Activated T-cell treated with anti-CD3 and anti-CD28 coated beads, Interleukin-2, amount 50 U/mL, for 24 hours (primary cell): ENCODE measurements around the gene CYTH3.
"Not testable (repeated sequence)": the region's sequence is repeated elsewhere in the genome, so short reads cannot be mapped to it uniquely, and the experiment has no call there.

Experiments used
- DNase-seq: peaks from one replicate; pipeline ENCODE4 v3.0.0-alpha.2; 2020
- H3K27ac Mint-ChIP-seq: 2 replicates; pipeline ENCODE4 v1.8.0; 2020; ENCODE audit warnings: mild to moderate bottlenecking, mixed read lengths
- H3K27me3 Mint-ChIP-seq: 2 replicates; pipeline ENCODE4 v1.8.0; 2020; ENCODE audit warnings: mixed read lengths
- H3K36me3 Mint-ChIP-seq: 2 replicates; pipeline ENCODE4 v1.8.0; 2020; ENCODE audit warnings: low read depth, mixed read lengths
- H3K4me1 Mint-ChIP-seq: 2 replicates; pipeline ENCODE4 v1.8.0; 2020; ENCODE audit warnings: low read depth, mixed read lengths
- H3K4me3 Mint-ChIP-seq: 2 replicates; pipeline ENCODE4 v1.8.0; 2020; ENCODE audit warnings: mild to moderate bottlenecking, moderate library complexity, mixed read lengths
- H3K9me3 Mint-ChIP-seq: 2 replicates; pipeline ENCODE4 v1.8.0; 2020; ENCODE audit warnings: mixed read lengths

Gene CYTH3

DNA sequence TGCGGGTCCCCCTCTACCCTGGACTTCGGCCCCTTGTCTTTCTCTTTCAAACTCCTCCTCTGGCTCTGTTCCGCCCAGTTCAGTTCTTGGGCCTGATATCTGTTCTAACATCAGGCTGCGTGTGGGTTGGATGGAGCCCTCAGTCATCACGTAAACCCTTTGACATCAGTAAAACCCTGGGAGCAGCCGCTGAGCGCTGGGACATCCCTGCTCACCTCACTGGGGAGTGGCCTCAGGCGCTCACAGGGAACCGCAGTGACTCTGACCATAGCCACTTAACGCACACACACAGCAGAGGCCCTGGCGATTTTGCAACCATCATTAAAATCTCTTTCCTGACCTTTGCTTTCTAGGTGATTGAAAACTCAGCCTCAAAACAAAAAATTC, 113.3 kb downstream of the CYTH3 start:
- no peaks in the 10 kb centered on the region for H3K27me3 Mint-ChIP-seq
- H3K4me3 Mint-ChIP-seq = no peak overlapping the region
- H3K36me3 Mint-ChIP-seq = peaks cover 71% of the 10 kb centered on the region
- peaks cover 2% of the 10 kb centered on the region for H3K4me1 Mint-ChIP-seq
- H3K27ac Mint-ChIP-seq = peak overlapping the region; percentile 26
- no peak for DNase-seq
- H3K9me3 Mint-ChIP-seq = no peaks in the 10 kb centered on the region

DNA sequence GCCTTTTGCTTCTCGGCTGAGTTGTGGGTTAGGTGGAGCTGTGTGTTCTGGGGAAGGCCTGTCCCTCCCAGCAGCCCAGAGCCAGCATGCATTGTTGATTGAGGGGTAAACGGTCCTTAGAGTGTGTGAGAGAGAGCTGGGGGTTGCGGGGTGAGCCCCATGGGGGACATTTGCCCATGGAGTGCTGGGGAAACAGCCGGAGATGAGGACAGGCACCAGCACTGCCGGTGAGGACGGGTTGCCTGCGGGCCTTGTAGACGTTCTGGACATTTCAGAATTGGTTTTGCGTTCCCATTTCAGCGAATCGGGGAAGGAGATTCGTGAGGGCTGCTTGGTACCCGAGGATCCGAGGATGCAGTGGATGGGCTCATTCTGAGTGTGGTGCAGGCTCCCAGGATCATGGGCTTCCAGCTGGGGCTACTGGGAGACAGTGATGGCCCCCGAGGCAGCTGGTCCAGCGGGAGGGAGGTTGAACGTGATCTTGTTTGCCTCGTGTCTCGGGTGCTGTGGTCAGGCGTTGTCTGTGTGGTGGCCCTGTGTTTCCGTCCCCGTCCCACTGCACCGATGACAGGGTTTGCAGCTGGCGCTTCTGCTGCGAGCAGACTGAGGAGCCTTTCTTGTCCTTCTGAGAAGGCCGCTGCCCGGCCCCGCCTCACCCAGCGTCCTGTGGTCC, 113.9 kb downstream of the CYTH3 start:
- no peak for DNase-seq
- Mint-ChIP-seq H3K9me3 (no peaks in the 10 kb centered on the region), H3K4me3 (no peak overlapping the region), H3K27me3 (no peaks in the 10 kb centered on the region), H3K36me3 (peaks cover 71% of the 10 kb centered on the region), H3K4me1 (peaks cover 2% of the 10 kb centered on the region), H3K27ac (no peak overlapping the region)

DNA sequence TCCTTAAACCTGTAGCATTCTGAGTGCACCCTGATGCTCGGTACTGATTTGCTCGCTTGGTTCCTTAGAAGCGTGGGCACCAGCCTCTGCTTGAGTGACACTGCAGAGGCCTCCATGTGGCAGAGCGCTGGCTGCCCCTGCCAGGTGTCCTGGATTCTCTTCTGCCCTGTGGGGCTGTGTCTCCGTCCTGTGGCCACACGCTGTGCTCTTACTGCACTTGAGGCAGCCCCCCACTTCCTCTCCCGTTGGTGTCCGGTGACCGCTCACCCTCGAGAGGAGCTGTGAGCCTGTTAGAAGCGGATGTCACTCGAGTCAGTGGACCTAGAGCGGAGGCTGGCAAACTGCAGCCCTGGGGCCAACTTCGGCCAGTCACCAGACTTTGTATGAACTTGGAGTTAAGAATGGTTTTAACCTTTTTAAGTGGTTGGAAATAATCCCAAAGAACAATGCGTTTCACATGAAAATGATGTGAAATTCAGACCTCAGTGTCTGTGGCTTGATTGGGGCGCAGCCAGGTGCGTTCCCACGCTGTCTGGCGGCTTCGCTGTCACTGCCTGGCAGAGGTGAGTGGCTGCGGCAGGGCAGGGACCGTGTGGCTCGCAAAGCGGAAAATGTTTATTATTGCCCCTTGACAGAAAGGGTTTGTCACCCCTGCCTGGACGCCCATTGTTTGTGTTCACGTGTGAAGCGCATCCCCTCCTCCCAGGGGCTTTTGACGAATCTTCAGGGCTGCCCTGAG, 114.6 kb downstream of the CYTH3 start:
- H3K4me1 Mint-ChIP-seq = peaks cover 2% of the 10 kb centered on the region
- no peak overlapping the region for H3K27ac Mint-ChIP-seq
- H3K9me3 Mint-ChIP-seq = no peaks in the 10 kb centered on the region
- no peak for DNase-seq
- no peak overlapping the region for H3K4me3 Mint-ChIP-seq
- no peaks in the 10 kb centered on the region for H3K27me3 Mint-ChIP-seq
- peaks cover 77% of the 10 kb centered on the region for H3K36me3 Mint-ChIP-seq

DNA sequence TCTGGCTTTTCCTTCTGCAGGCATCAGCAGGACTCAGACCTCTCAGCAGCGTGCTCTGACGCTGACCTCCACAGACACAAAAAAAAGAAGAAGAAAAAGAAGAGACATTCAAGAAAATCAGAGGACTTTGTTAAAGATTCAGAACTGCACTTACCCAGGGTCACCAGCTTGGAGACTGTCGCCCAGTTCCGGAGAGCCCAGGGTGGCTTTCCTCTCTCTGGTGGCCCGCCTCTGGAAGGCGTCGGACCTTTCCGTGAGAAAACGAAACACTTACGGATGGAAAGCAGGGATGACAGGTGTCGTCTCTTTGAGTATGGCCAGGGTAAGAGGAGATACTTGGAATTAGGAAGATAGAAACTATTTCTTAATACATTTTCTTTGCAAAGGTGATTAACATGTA, 115.7 kb downstream of the CYTH3 start:
- Mint-ChIP-seq H3K27me3 (no peaks in the 10 kb centered on the region), H3K36me3 (peaks cover 83% of the 10 kb centered on the region), H3K4me1 (peaks cover 1% of the 10 kb centered on the region), H3K27ac (peak overlapping the region; percentile 46), H3K4me3 (no peak overlapping the region), H3K9me3 (no peaks in the 10 kb centered on the region)
- DNase-seq = no peak

DNA sequence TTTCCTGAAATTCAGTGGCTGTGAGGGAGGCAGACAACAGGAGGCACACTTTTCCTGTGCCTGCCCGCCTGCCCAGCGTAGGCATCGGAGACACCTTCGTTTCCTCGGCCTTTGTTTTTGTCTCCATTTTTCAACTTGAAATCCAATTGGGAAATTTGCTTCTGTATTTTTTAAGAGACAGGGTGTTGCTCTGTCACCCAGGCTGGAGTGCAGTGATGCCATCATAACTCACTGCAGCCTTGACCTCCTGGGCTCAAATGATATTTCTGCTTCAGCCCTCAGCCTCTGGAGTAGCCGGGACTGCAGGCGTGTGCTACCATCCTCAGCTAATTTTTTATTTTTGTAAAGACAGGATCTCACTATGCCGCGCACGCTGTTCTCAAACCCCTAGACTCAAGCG, 116.8 kb downstream of the CYTH3 start:
- Mint-ChIP-seq H3K36me3 (peaks cover 84% of the 10 kb centered on the region), H3K4me3 (no peak overlapping the region), H3K27me3 (no peaks in the 10 kb centered on the region), H3K9me3 (no peaks in the 10 kb centered on the region), H3K27ac (no peak overlapping the region), H3K4me1 (no peaks in the 10 kb centered on the region)
- no peak for DNase-seq

DNA sequence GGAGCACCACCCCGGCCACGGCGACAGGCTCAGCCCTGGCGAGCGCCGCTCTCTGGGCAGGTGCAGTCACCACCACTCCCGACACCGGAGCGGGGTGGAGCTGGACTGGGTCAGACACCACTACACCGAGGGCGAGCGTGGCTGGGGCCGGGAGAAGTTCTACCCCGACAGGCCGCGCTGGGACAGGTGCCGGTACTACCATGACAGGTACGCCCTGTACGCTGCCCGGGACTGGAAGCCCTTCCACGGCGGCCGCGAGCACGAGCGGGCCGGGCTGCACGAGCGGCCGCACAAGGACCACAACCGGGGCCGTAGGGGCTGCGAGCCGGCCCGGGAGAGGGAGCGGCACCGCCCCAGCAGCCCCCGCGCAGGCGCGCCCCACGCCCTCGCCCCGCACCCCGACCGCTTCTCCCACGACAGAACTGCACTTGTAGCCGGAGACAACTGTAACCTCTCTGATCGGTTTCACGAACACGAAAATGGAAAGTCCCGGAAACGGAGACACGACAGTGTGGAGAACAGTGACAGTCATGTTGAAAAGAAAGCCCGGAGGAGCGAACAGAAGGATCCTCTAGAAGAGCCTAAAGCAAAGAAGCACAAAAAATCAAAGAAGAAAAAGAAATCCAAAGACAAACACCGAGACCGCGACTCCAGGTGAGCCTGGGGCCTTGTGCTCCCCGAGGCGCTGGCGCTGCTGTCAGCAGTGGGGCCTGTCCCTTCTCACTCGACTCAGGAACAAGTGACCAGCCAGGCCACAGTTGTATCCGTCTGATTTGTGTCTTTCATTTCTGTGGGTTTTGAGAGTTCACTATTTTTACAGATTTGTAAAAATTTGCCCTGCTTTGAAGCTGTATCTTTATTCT, 117.7 kb downstream of the CYTH3 start:
- Mint-ChIP-seq H3K4me1 (no peaks in the 10 kb centered on the region), H3K4me3 (no peak overlapping the region), H3K9me3 (no peaks in the 10 kb centered on the region), H3K27me3 (no peaks in the 10 kb centered on the region), H3K36me3 (peaks cover 84% of the 10 kb centered on the region), H3K27ac (no peak overlapping the region)
- no peak for DNase-seq

DNA sequence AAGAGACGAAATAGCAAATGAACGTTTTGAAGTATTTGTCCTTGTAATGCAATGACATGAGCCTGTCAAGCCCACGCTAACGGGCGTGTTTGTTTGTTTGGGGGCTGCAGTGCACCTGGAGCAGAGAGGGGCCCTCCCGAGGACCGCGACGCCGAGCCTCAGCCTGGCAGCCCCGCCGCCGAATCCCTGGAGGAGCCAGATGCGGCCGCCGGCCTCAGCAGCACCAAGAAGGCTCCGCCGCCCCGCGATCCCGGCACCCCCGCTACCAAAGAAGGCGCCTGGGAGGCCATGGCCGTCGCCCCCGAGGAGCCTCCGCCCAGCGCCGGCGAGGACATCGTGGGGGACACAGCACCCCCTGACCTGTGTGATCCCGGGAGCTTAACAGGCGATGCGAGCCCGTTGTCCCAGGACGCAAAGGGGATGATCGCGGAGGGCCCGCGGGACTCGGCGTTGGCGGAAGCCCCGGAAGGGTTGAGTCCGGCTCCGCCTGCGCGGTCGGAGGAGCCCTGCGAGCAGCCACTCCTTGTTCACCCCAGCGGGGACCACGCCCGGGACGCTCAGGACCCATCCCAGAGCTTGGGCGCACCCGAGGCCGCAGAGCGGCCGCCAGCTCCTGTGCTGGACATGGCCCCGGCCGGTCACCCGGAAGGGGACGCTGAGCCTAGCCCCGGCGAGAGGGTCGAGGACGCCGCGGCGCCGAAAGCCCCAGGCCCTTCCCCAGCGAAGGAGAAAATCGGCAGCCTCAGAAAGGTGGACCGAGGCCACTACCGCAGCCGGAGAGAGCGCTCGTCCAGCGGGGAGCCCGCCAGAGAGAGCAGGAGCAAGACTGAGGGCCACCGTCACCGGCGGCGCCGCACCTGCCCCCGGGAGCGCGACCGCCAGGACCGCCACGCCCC, 118.5 kb downstream of the CYTH3 start:
- DNase-seq = no peak
- Mint-ChIP-seq H3K4me3 (no peak overlapping the region), H3K4me1 (no peaks in the 10 kb centered on the region), H3K36me3 (peaks cover 84% of the 10 kb centered on the region), H3K9me3 (no peaks in the 10 kb centered on the region), H3K27ac (no peak overlapping the region), H3K27me3 (no peaks in the 10 kb centered on the region)

DNA sequence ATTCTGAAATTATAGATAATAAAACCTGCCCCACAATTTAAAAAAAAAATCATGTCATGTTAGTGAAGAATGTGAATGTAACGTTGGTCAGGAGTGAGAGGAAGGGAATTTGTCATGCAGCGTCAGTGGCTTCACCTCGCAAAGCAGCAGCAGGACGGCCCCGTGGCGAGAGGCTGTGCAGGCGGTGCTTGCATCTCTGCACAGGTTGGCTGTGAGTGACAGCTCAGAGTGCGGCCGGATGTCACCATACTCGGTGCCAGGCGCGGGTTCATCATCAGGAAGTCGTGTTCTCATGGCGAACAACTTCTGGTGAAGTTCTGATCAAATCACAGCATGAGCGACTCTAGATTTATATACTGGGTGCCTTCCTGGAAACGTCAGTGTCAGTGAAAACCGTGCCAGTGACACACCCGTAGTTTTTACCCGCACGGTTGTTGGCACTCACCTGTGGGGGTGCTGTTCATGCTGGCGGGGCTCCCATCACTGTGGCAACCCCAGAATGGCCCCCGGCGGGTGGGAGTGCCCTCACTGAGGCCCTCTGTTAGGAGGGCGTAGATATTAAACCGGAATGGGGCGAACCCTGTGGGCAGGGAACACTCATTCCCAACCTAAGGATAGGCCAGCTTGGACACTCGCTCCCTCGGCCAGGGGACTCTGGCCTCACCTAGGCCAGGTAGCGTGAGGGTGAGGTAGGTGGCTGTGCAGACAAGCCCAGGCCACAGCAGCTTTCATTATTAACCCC, 120.3 kb downstream of the CYTH3 start:
- Mint-ChIP-seq H3K27me3 (no peaks in the 10 kb centered on the region), H3K36me3 (peaks cover 87% of the 10 kb centered on the region), H3K4me3 (no peak overlapping the region), H3K4me1 (no peaks in the 10 kb centered on the region), H3K27ac (no peak overlapping the region), H3K9me3 (no peaks in the 10 kb centered on the region)
- no peak for DNase-seq

DNA sequence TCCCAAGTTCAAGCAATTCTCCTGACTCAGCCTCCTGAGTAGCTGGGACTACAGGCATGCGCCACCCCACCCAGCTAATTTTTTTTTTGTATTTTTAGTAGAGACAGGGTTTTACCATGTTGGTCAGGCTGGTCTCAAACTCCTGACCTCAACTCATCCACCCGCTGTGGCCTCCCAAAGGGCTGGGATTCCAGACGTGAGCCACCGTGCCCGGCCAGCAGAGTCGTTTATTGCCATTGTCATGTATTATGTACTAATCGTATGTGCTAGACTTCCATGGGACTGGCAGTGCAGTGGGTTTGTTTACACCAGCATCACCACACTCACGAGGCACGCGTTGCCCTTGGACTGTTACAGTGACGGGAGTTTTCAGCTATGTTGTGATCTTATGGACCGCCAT, 120.9 kb downstream of the CYTH3 start:
- peaks cover 88% of the 10 kb centered on the region for H3K36me3 Mint-ChIP-seq

DNA sequence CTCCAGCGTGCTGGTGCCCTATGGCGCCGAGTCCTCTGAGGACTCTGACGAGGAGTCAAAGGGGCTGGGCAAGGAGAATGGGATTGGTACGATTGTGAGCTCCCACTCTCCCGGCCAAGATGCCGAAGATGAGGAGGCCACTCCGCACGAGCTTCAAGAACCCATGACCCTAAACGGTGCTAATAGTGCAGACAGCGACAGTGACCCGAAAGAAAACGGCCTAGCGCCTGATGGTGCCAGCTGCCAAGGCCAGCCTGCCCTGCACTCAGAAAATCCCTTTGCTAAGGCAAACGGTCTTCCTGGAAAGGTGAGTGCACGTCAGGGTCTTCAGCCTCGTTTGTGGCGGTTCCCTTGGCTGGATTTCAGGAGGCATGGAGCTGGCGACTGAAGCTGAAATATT, 122.4 kb downstream of the CYTH3 start:
- Mint-ChIP-seq H3K4me3 (no peak overlapping the region), H3K27me3 (no peaks in the 10 kb centered on the region), H3K36me3 (peaks cover 88% of the 10 kb centered on the region), H3K9me3 (no peaks in the 10 kb centered on the region), H3K27ac (no peak overlapping the region), H3K4me1 (no peaks in the 10 kb centered on the region)
- DNase-seq = no peak

More for the DNA sequence above, 120.9 kb downstream of the CYTH3 start:
- not testable (repeated sequence) for H3K27me3 Mint-ChIP-seq, H3K9me3 Mint-ChIP-seq, H3K4me3 Mint-ChIP-seq, DNase-seq, H3K27ac Mint-ChIP-seq, H3K4me1 Mint-ChIP-seq

DNA sequence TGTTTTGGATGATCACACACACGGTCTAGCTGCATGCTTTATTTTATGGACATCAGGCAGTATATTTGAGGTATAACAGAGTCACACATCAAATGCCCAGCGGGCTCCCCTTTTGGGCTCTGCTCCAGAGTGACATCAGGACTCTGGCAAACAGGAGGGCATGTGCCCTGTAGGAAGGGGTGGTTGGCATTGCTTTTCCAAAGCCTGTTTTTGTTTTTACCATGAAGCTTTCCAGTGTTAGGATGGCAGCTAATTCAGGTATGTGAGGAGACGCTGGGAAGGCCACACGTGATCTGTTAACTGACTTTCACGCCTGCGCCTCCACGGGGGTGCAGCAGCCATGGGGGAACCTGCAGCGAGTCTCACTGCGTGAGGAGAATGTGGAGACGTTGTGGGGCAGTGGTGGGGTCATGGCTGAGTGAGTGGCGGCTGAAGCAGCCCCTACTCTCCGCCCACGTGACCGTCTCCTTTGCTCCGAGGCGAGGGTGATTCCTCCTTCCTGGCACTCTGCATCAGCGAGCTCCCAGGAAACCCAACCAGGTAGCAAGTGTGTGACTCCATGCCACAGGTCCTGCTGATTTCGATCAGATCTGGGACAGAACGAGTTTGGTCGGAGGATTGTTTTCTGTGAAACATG, 123.6 kb downstream of the CYTH3 start:
- Mint-ChIP-seq H3K4me1 (no peaks in the 10 kb centered on the region), H3K9me3 (no peaks in the 10 kb centered on the region), H3K36me3 (peaks cover 96% of the 10 kb centered on the region), H3K27me3 (no peaks in the 10 kb centered on the region), H3K4me3 (no peak overlapping the region), H3K27ac (no peak overlapping the region)
- DNase-seq = no peak

DNA sequence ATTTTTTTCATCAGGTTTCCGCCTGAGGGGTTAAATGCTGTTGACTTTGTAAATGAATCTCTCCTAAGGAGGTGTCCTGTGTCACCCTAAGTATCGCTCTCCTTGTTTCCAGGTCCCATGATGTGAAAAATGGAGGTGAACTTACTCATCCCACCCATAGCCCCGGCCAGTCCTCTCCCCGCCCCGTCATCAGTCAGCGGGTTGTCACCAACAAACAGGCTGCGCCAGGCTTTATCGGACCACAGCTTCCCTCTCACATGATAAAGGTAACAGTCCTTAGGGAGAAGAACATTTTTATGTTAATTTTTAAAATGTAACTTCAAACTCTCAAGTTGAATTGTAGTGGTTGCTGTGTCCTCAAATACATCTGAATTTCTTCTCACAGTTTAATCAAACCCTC, 124.8 kb downstream of the CYTH3 start:
- no peaks in the 10 kb centered on the region for H3K4me1 Mint-ChIP-seq
- no peaks in the 10 kb centered on the region for H3K9me3 Mint-ChIP-seq
- no peak for DNase-seq
- peaks cover 99% of the 10 kb centered on the region for H3K36me3 Mint-ChIP-seq
- H3K27me3 Mint-ChIP-seq = no peaks in the 10 kb centered on the region
- H3K27ac Mint-ChIP-seq = no peak overlapping the region
- no peak overlapping the region for H3K4me3 Mint-ChIP-seq

DNA sequence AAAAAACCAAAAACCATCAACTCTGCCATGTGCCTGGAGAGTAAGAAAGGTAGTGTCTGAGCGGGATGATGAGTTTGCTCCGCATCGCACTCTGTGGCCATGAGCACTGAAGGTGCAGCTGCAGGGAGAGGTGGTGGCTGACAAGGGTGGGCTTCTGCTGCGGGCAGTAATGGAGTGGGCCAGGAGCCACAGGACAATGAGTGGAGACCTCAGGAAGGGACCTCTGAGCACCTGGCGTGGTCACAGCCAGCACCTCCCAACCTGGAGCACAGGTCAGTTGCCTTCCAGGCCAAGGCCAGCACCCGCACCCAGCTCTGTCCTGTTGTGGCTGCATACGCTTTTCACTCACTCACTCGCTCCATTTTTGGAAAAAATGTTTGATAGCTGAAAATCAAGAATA, 125.8 kb downstream of the CYTH3 start:
- Mint-ChIP-seq H3K9me3 (no peaks in the 10 kb centered on the region), H3K27me3 (no peaks in the 10 kb centered on the region), H3K4me3 (no peak overlapping the region), H3K27ac (no peak overlapping the region), H3K4me1 (no peaks in the 10 kb centered on the region), H3K36me3 (peaks cover 96% of the 10 kb centered on the region)
- no peak for DNase-seq
